ENCODE data around the gene NRXN3.

Gene NRXN3

DNA sequence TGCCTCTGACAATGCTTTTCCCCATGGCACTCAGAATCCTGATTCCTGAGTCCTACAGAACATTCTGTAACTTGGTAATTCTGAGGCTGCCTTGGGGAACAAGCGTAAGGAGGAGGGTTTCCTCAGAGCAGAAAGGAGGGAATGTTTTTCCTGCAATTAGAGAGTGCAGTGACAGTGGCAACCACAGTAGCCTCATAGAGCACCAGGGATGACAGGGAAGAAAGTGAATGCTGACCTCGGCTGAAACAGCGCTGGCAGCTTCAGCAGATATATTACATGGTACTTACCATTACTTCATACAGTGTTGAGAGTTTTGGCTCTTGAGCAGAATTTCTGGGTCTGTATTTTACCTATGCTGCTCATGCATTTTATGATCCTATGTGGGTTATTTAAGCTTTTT, 757.1 kb downstream of the NRXN3 start:
- Histone ChIP-seq H3K27ac (no peak overlapping the region), H3K4me3 (no peak overlapping the region)
- no peak for DNase-seq (ENCODE audit: low spot score)
- TF ChIP-seq, protein P1, sequence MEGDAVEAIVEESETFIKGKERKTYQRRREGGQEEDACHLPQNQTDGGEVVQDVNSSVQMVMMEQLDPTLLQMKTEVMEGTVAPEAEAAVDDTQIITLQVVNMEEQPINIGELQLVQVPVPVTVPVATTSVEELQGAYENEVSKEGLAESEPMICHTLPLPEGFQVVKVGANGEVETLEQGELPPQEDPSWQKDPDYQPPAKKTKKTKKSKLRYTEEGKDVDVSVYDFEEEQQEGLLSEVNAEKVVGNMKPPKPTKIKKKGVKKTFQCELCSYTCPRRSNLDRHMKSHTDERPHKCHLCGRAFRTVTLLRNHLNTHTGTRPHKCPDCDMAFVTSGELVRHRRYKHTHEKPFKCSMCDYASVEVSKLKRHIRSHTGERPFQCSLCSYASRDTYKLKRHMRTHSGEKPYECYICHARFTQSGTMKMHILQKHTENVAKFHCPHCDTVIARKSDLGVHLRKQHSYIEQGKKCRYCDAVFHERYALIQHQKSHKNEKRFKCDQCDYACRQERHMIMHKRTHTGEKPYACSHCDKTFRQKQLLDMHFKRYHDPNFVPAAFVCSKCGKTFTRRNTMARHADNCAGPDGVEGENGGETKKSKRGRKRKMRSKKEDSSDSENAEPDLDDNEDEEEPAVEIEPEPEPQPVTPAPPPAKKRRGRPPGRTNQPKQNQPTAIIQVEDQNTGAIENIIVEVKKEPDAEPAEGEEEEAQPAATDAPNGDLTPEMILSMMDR (IDR thresholded peaks at IDR 0.05): no peak

DNA sequence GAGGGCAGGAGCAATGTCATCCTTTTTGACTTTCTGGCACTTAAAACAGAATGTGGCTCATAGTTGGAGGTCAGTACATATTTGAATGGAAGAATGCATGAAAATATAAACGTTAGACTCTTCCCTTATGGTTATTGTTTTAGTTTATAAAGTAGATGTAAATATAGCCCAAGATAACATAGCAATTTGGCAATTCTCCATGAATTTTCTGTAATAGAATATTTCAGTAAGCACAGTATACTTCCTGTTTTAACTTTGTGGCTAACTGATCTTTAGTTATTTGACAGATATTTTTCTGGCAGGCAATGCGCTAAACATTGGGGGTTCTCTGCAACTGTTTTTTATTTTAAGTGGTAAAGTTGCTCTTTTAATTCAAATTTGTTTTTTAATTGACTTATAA, 763.0 kb downstream of the NRXN3 start:
- no peak for DNase-seq (ENCODE audit: low spot score)
- TF ChIP-seq, protein P1 (IDR thresholded peaks at IDR 0.05): no peak
- H3K27ac ChIP-seq: no peak overlapping the region
- no peak overlapping the region for H3K4me3 ChIP-seq

DNA sequence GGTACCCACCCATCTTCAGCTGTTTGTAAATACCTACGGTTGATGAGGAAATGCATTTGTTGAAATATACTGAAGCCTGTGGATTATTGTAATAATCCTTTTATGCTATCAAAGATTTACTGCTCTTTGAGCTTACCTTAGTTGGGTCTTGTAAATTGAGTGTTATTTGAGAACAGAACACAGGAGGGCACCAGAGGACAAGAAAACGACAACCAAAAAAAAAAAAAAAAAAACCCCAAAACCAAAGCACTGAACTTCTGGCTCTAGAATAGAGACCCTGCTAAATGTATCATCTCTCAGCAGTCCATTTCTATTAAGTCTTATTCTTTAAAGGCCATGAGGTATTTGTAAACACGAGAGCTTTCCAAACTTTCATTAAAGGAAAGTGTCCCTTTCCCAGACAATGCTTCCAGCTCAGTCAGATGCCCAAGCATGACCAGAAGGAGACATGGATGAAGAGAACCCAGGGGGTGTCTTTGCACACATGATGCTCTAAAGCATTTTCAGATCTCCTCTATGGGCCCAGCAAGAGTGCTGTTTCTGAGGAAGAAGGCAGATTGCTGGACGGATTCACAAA, 763.9 kb downstream of the NRXN3 start:
- DNase-seq (ENCODE audit: low spot score): no peak
- TF ChIP-seq, protein P1 (IDR thresholded peaks at IDR 0.05): peak; percentile 12
- Histone ChIP-seq H3K4me3 (no peak overlapping the region), H3K27ac (no peak overlapping the region)

- Histone ChIP-seq H3K27ac (no peak overlapping the region), H3K4me3 (no peak overlapping the region)
- DNase-seq (ENCODE audit: low spot score): no peak
- TF ChIP-seq, protein P1 (IDR thresholded peaks at IDR 0.05): no peak
Observed at GRCh38 chr14:78946949-78947348, 776.8 kb downstream of the NRXN3 start.

DNA sequence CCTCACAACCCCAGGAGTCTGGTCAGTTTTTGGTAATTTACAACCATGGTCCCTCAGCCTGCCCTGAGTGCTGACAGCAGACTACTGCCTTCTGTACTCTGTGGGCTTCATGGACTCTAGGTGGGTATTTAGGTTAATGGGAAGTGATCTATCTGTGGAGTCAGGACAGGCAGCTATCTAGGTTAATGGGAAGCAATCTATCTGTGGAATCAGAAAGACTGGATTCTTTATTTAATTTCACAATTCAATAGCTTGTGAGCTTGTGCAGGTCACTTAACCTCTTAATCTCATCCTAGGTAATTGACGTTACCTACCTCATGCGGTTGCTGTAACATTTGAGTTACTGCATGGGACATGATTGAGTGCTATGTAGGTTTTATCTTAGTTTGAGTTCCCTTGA, 777.5 kb downstream of the NRXN3 start:
- TF ChIP-seq, protein P1 (IDR thresholded peaks at IDR 0.05): no peak
- no peak for DNase-seq (ENCODE audit: low spot score)
- H3K27ac ChIP-seq: no peak overlapping the region
- no peak overlapping the region for H3K4me3 ChIP-seq

DNA sequence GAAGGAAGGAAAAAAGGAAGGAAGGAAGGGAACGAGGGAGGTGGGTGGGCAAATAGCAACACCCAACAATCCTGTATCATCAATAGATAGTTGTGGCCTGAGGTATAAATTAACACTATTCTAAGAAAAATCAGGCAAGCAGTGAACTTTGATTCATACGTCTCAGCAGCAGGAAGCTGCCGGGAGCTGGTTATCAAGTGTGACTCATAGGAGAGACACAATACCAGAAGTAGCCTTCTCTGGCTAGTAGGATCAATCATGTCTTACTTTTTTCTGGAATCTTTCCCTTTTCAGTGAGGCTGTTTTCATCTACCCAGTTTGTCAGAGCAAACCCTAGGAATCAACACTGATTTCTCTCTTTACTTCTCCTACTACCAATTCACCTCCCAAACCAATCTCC, 780.5 kb downstream of the NRXN3 start:
- no peak for DNase-seq (ENCODE audit: low spot score)
- TF ChIP-seq, protein P1 (IDR thresholded peaks at IDR 0.05): no peak
- Histone ChIP-seq H3K4me3 (no peak overlapping the region), H3K27ac (no peak overlapping the region)

DNA sequence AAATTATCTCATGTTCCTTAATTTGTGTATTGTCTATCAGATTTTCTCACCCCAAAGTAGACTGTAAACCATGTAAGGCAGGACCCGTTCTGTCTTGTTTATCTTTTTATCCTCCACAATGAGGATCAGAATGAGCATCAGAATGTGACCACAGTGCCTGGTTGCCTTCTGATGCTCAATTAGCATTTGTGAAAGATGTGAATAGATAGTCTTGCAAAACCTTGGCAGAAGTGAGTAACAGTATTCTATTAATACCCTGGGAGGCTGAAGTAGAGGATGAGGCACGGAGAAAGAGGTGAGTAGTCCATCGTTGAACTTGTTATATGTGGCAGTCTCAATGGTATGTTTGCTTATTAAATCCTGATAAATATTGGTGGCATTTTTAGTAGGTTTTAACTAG, 781.4 kb downstream of the NRXN3 start:
- TF ChIP-seq, protein P1 (IDR thresholded peaks at IDR 0.05): no peak
- DNase-seq (ENCODE audit: low spot score): no peak

More for the DNA sequence above, 781.4 kb downstream of the NRXN3 start:
- Histone ChIP-seq H3K4me3 (no peak overlapping the region), H3K27ac (no peak overlapping the region)

Data from coronary artery (tissue), 2 donors.